KG1 (cell line): ENCODE results near the gene ANTXR1.

Source experiments
- DNase-seq: peaks from one replicate; lab custom pipeline; 2025; lab: John Stamatoyannopoulos, UW

ANTXR1 gene

GRCh38 chr2:69034122-69034521, 21.1 kb downstream of the ANTXR1 start:
- DNase-seq: no peak

- no peak for DNase-seq
These were observed 21.9 kb downstream of the ANTXR1 start for GRCh38 chr2:69034845-69035244.

- DNase-seq: no peak
These were observed 23.9 kb downstream of the ANTXR1 start for GRCh38 chr2:69036926-69037325.

- DNase-seq: no peak
These were observed 28.2 kb downstream of the ANTXR1 start for GRCh38 chr2:69041214-69041613.

- DNase-seq: no peak
These were observed 30.9 kb downstream of the ANTXR1 start for GRCh38 chr2:69043736-69044400.

GRCh38 chr2:69046221-69046662, 33.3 kb downstream of the ANTXR1 start:
- no peak for DNase-seq

GRCh38 chr2:69047625-69048145, 34.7 kb downstream of the ANTXR1 start:
- DNase-seq: no peak

GRCh38 chr2:69050802-69051201, 37.8 kb downstream of the ANTXR1 start:
- no peak for DNase-seq

GRCh38 chr2:69053416-69053965, 40.5 kb downstream of the ANTXR1 start:
- no peak for DNase-seq

- no peak for DNase-seq
These were observed 41.5 kb downstream of the ANTXR1 start for GRCh38 chr2:69054431-69054830.

- DNase-seq: no peak
These were observed 42.9 kb downstream of the ANTXR1 start for GRCh38 chr2:69055688-69056470.

GRCh38 chr2:69057660-69058059, 44.7 kb downstream of the ANTXR1 start:
- no peak for DNase-seq

GRCh38 chr2:69059731-69060290, 46.8 kb downstream of the ANTXR1 start:
- no peak for DNase-seq

- DNase-seq: no peak
These were observed 48.0 kb downstream of the ANTXR1 start for GRCh38 chr2:69060938-69061501.

GRCh38 chr2:69061525-69061924, 48.5 kb downstream of the ANTXR1 start:
- no peak for DNase-seq

- DNase-seq: no peak
These were observed 49.5 kb downstream of the ANTXR1 start for GRCh38 chr2:69062307-69062962.

- DNase-seq: no peak
These were observed 52.9 kb downstream of the ANTXR1 start for GRCh38 chr2:69065735-69066336.

GRCh38 chr2:69067026-69067630, 54.1 kb downstream of the ANTXR1 start:
- no peak for DNase-seq

- no peak for DNase-seq
These were observed 54.9 kb downstream of the ANTXR1 start for GRCh38 chr2:69067866-69068265.

GRCh38 chr2:69070969-69071368, 58.0 kb downstream of the ANTXR1 start:
- DNase-seq: no peak
